ENCODE data around the gene LHFPL6. TPM values are rescaled to one million over a fixed set of nuclear protein-coding genes. Genes with fewer than 3 reads are reported as not detected.

The LHFPL6 gene
- total and polyA plus RNA-seq, 10 of the 15 experiments (the other 5 are each of a cell fraction or from before 2014, with no cell fraction given): 0.11 to 4.6 (median 0.41) TPM

- Histone ChIP-seq H3K79me2 (ENCODE audit: control insufficient read depth, insufficient read depth, low read length) (no peaks in the 10 kb centered on the region), H3K36me3 (ENCODE audit: control insufficient read depth in 2 of 2, insufficient read depth in 2 of 2, low read length in 1 of 2) (no peaks in the 10 kb centered on the region), H3K27ac (ENCODE audit: control insufficient read depth, insufficient read depth) (no peak overlapping the region), H3K4me3 (no peak overlapping the region), H3K9ac (ENCODE audit: control insufficient read depth, insufficient read depth, low read length) (no peak overlapping the region), H3K27me3 (replicated peaks in 1 of 2; ENCODE audit: control insufficient read depth in 2 of 2, insufficient read depth in 2 of 2, low read length in 1 of 2) (no peaks in the 10 kb centered on the region), H4K20me1 (ENCODE audit: control insufficient read depth, insufficient read depth) (no peaks in the 10 kb centered on the region), H3K4me2 (ENCODE audit: control insufficient read depth, insufficient read depth) (no peak overlapping the region), H2AFZ (ENCODE audit: control insufficient read depth, low read depth, low read length) (no peak overlapping the region), H3K4me1 (ENCODE audit: control insufficient read depth, insufficient read depth, low read length) (no peaks in the 10 kb centered on the region), H3K9me3 (replicated peaks; ENCODE audit: control insufficient read depth, insufficient read depth, low read length) (no peaks in the 10 kb centered on the region)
- BruUV-seq (replicated peaks): no TSS peak
- FAIRE-seq (no peak), ATAC-seq (no peak), DNase-seq (ENCODE audit: low read depth, low spot score) (no peak)
- intact Hi-C loops (cut with micrococcal nuclease; ENCODE audit: unreplicated experiment) (no loop called here), in situ Hi-C loops (cut with MboI) (no loop called here)
- 8% methylated on average over 4 of the region's 4 CpGs for WGBS (ENCODE audit: insufficient coverage, insufficient replicate concordance, low lambda C conversion rate, missing lambda C conversion rate)
- SMC1A ChIA-PET (ENCODE audit: uncharacterized antibody, unreplicated experiment): interaction anchor here (0.8 kb wide), 1 partner anchor 8 kb away, joined by 3 read pairs; no protein-coding TSS in a partner anchor
- CTCF ChIA-PET: no interaction called here
- TF ChIP-seq SUZ12 (IDR thresholded peaks at IDR 0.05; ENCODE audit: unreplicated experiment) (no peak), EP300 (IDR thresholded peaks at IDR 0.05; ENCODE audit: borderline replicate concordance in 1 of 2, control insufficient read depth in 1 of 2, low read depth in 2 of 2, low read length in 2 of 2) (no peak), NRF1 (conservative IDR thresholded peaks at IDR 0.05; ENCODE audit: low read depth, low read length) (no peak), PML (IDR thresholded peaks at IDR 0.05; ENCODE audit: low read length) (no peak), RUNX3 (IDR thresholded peaks at IDR 0.05; ENCODE audit: low read length) (no peak), WRNIP1 (IDR thresholded peaks at IDR 0.05; ENCODE audit: borderline replicate concordance, low read depth, low read length) (no peak), USF2 (IDR thresholded peaks at IDR 0.05; ENCODE audit: borderline replicate concordance, low read depth, low read length) (no peak), FOS (IDR thresholded peaks at IDR 0.05; ENCODE audit: borderline replicate concordance, extremely low read depth, insufficient read length) (no peak), ZBTB40 (IDR thresholded peaks at IDR 0.05; ENCODE audit: borderline replicate concordance) (no peak)
- POLR2A ChIA-PET: no interaction called here
- RAD21 ChIA-PET (ENCODE audit: unreplicated experiment): no interaction called here
These were observed 278.1 kb downstream of the LHFPL6 start for GRCh38 chr13:39324806-39325311.
